H1 (cell line): ENCODE measurements around the gene RUNX1. TPM values are rescaled to one million over a fixed set of nuclear protein-coding genes. Genes with fewer than 3 reads are reported as not detected.

Experiments
- CTCF ChIA-PET: fragments of 300-600 bp; sonication (Branson Sonifier 250); formaldehyde crosslinking; loops from one replicate; lab custom pipeline; 2021; ENCODE audit not compliant: partially characterized antibody; lab: Charles Lee
- POLR2A ChIA-PET: fragments of 300-600 bp; sonication (Branson Sonifier 250); formaldehyde crosslinking; loops from one replicate; lab custom pipeline; 2021; ENCODE audit warnings: inconsistent platforms; ENCODE audit not compliant: partially characterized antibody; lab: Charles Lee
- DNase-seq, 2 experiments: peaks; one replicate each; pipeline versions ENCODE4 v3.0.0 to v3.0.0-alpha.2; 2010 to 2022; ENCODE audit warnings: low spot score in 2 of 2, low read depth in 1 of 2, mixed read lengths in 1 of 2
- FAIRE-seq: peaks from 2 replicates; lab custom pipeline; 2011; peaks lifted over from hg19 to GRCh38; lab: Jason Lieb, UNC
- H2AFZ ChIP-seq: 2 replicates; pipeline ENCODE4 v1.8.1; 2012; ENCODE audit warnings: low read length, inconsistent platforms
- H2AK5ac ChIP-seq: 2 replicates; pipeline ENCODE4 v1.6.1; 2013; ENCODE audit warnings: low read depth, low read length
- H2BK120ac ChIP-seq: replicated peaks from 2 replicates; pipeline ENCODE3; 2013; ENCODE audit warnings: low read depth, low read length, inconsistent platforms
- H2BK12ac ChIP-seq: 2 replicates; pipeline ENCODE4 v1.6.1; 2013; ENCODE audit warnings: low read depth, low read length
- H2BK15ac ChIP-seq: 2 replicates; pipeline ENCODE4 v1.6.1; 2013; ENCODE audit warnings: low read length
- H2BK20ac ChIP-seq: 2 replicates; pipeline ENCODE4 v1.6.1; 2013; ENCODE audit warnings: low read length
- H2BK5ac ChIP-seq: 2 replicates; pipeline ENCODE4 v1.6.1; 2013; ENCODE audit warnings: low read depth, low read length
- H3K14ac ChIP-seq: 2 replicates; pipeline ENCODE4 v1.6.1; 2013; ENCODE audit warnings: inconsistent platforms; ENCODE audit not compliant: insufficient read length
- H3K18ac ChIP-seq: 2 replicates; pipeline ENCODE4 v1.6.1; 2013; ENCODE audit warnings: low read length; ENCODE audit errors: extremely low read depth
- H3K23ac ChIP-seq: 2 replicates; pipeline ENCODE4 v1.6.1; 2013; ENCODE audit warnings: inconsistent platforms; ENCODE audit not compliant: insufficient read length
- H3K23me2 ChIP-seq: 2 replicates; pipeline ENCODE4 v1.6.1; 2013; ENCODE audit warnings: low read depth, low read length
- H3K27ac ChIP-seq: 2 replicates; pipeline ENCODE4 v1.6.1; 2011; ENCODE audit warnings: low read depth, low read length, inconsistent platforms
- H3K27me3 ChIP-seq, 4 experiments: replicated peaks in 1 of 4; 1 replicate in 1 of 4; 2 replicates in 3 of 4; pipeline versions ENCODE4 v1.6.1 to v1.8.1; 2011 to 2013; ENCODE audit warnings: low read length in 3 of 4, mild to moderate bottlenecking in 3 of 4, inconsistent platforms in 2 of 4, mixed read lengths in 2 of 4, moderate library complexity in 1 of 4; ENCODE audit not compliant: control insufficient read depth in 3 of 4, insufficient read depth in 3 of 4; ENCODE audit errors: extremely low read depth in 1 of 4
- H3K36me3 ChIP-seq, 4 experiments: 2 replicates each; pipeline versions ENCODE4 v1.6.1 to v1.8.1; 2011 to 2013; ENCODE audit warnings: mild to moderate bottlenecking in 4 of 4, low read length in 3 of 4, moderate library complexity in 2 of 4, control low read depth in 1 of 4, inconsistent platforms in 1 of 4; ENCODE audit not compliant: insufficient read depth in 4 of 4, control insufficient read depth in 2 of 4
- H3K4ac ChIP-seq: replicated peaks from 2 replicates; pipeline ENCODE3; 2013; ENCODE audit warnings: low read length, low read depth, mixed read lengths, inconsistent platforms; ENCODE audit not compliant: insufficient read length
- H3K4me1 ChIP-seq, 4 experiments: replicated peaks in 1 of 4; 1 replicate in 1 of 4; 2 replicates in 3 of 4; pipeline versions ENCODE4 v1.6.1 to v1.8.1; 2011 to 2013; ENCODE audit warnings: low read length in 3 of 4, inconsistent platforms in 2 of 4, mixed read lengths in 1 of 4; ENCODE audit not compliant: insufficient read depth in 4 of 4, control insufficient read depth in 3 of 4
- H3K4me2 ChIP-seq, 2 experiments: 2 replicates each; pipeline versions ENCODE4 v1.6.1 to v1.8.1; 2011 to 2013; ENCODE audit warnings: low read depth in 2 of 2, low read length in 2 of 2, control low read depth in 1 of 2, inconsistent platforms in 1 of 2, mild to moderate bottlenecking in 1 of 2; ENCODE audit not compliant: insufficient read depth in 1 of 2
- H3K4me3 ChIP-seq, 4 experiments: fragments of 200-600, 300-600 bp in 1 of 4; sonication (generic), shearing (Covaris generic), sonication (Bioruptor Twin) in 1 of 4; 2 replicates each; pipeline versions ENCODE4 v1.5.1 to v1.8.1; 2011 to 2016; ENCODE audit warnings: low read length in 4 of 4, low read depth in 3 of 4, control low read depth in 2 of 4, inconsistent platforms in 2 of 4, mild to moderate bottlenecking in 2 of 4, mixed read lengths in 1 of 4, moderate library complexity in 1 of 4; ENCODE audit not compliant: insufficient read depth in 2 of 4; ENCODE audit errors: extremely low read depth in 1 of 4
- H3K56ac ChIP-seq: replicated peaks from 2 replicates; pipeline ENCODE3; 2013; ENCODE audit warnings: low read depth, mild to moderate bottlenecking, mixed read lengths, low read length, inconsistent platforms; ENCODE audit not compliant: insufficient read length
- H3K79me1 ChIP-seq: 2 replicates; pipeline ENCODE4 v1.6.1; 2013; ENCODE audit warnings: low read depth, low read length, control low read depth
- H3K79me2 ChIP-seq, 2 experiments: 2 replicates each; pipeline versions ENCODE4 v1.6.1 to v1.8.1; 2012 to 2013; ENCODE audit warnings: low read length in 2 of 2, mild to moderate bottlenecking in 2 of 2, inconsistent platforms in 1 of 2; ENCODE audit not compliant: insufficient read depth in 2 of 2, control insufficient read depth in 1 of 2
- H3K9ac ChIP-seq, 4 experiments: replicated peaks in 1 of 4; 1 replicate in 1 of 4; 2 replicates in 3 of 4; pipeline versions ENCODE4 v1.6.1 to v1.8.1; 2011 to 2013; ENCODE audit warnings: low read depth in 3 of 4, low read length in 3 of 4, control low read depth in 2 of 4, mild to moderate bottlenecking in 2 of 4, moderate library complexity in 2 of 4, inconsistent platforms in 1 of 4; ENCODE audit errors: extremely low read depth in 1 of 4
- H3K9me3 ChIP-seq, 2 experiments: 2 replicates each; pipeline versions ENCODE4 v1.6.1 to v1.8.1; 2012 to 2013; ENCODE audit warnings: mild to moderate bottlenecking in 2 of 2, moderate library complexity in 2 of 2, control low read depth in 1 of 2, inconsistent platforms in 1 of 2, low read depth in 1 of 2, low read length in 1 of 2, mixed read lengths in 1 of 2; ENCODE audit not compliant: insufficient read depth in 2 of 2
- H4K20me1 ChIP-seq, 2 experiments: replicated peaks in 1 of 2; 2 replicates each; pipeline versions ENCODE3 to v1.8.1; 2011 to 2013; ENCODE audit warnings: inconsistent platforms in 2 of 2, low read length in 2 of 2, mild to moderate bottlenecking in 1 of 2; ENCODE audit not compliant: insufficient read depth in 2 of 2, control insufficient read depth in 1 of 2
- H4K5ac ChIP-seq: 2 replicates; pipeline ENCODE4 v1.6.1; 2013; ENCODE audit warnings: low read length, low read depth, mixed read lengths, inconsistent platforms; ENCODE audit not compliant: insufficient read length
- H4K8ac ChIP-seq: 2 replicates; pipeline ENCODE4 v1.8.0; 2013; ENCODE audit warnings: mild to moderate bottlenecking, moderate library complexity, low read length, inconsistent platforms; ENCODE audit not compliant: insufficient read depth; ENCODE audit errors: extremely low read depth
- H4K91ac ChIP-seq: replicated peaks from 2 replicates; pipeline ENCODE3; 2013; ENCODE audit warnings: low read length, mixed read lengths, inconsistent platforms; ENCODE audit not compliant: insufficient read length
- BRCA1 ChIP-seq: IDR thresholded peaks from 2 replicates; pipeline ENCODE4 v1.6.1; 2012; ENCODE audit warnings: low read depth, low read length, improper control_type of control experiment
- CEBPB ChIP-seq: IDR thresholded peaks from 2 replicates; pipeline ENCODE4 v1.6.1; 2012; ENCODE audit warnings: low read depth, low read length
- CREB1 ChIP-seq: IDR thresholded peaks from 2 replicates; pipeline ENCODE4 v1.6.1; 2012; ENCODE audit warnings: inconsistent platforms
- CTBP2 ChIP-seq: IDR thresholded peaks from 2 replicates; pipeline ENCODE4 v1.7.0; 2011; ENCODE audit warnings: borderline replicate concordance, mild to moderate bottlenecking, moderate library complexity, mixed read lengths, low read length; ENCODE audit not compliant: insufficient read depth, insufficient read length
- NRF1 ChIP-seq: IDR thresholded peaks from 2 replicates; pipeline ENCODE4 v1.6.1; 2011; ENCODE audit warnings: mild to moderate bottlenecking, low read depth, low read length, improper control_type of control experiment
- PHF8 ChIP-seq: fragments of 200-600 bp; sonication (generic); conservative IDR thresholded peaks from 2 replicates; pipeline ENCODE4 v1.7.1; 2012; ENCODE audit warnings: low read depth, mild to moderate bottlenecking, inconsistent platforms, low read length, moderate library complexity
- RAD21 ChIP-seq, 2 experiments: IDR thresholded peaks in 1 of 2; conservative IDR thresholded peaks in 1 of 2; 2 replicates each; pipeline ENCODE4 v1.6.1; 2011; ENCODE audit warnings: low read depth in 2 of 2, low read length in 2 of 2, improper control_type of control experiment in 1 of 2, inconsistent platforms in 1 of 2, mild to moderate bottlenecking in 1 of 2, moderate library complexity in 1 of 2
- SIN3A ChIP-seq, 2 experiments: IDR thresholded peaks in 1 of 2; conservative IDR thresholded peaks in 1 of 2; 2 replicates each; pipeline ENCODE4 v1.6.1; 2011 to 2012; ENCODE audit warnings: low read length in 2 of 2, improper control_type of control experiment in 1 of 2, low read depth in 1 of 2, mild to moderate bottlenecking in 1 of 2
- SP2 ChIP-seq: IDR thresholded peaks from 2 replicates; pipeline ENCODE4 v1.6.1; 2012; ENCODE audit warnings: mild to moderate bottlenecking, low read length, inconsistent platforms
- WGBS, 2 experiments: shearing (Covaris generic) in 1 of 2; methylation state at CpG; one replicate each; pipeline versions ENCODE4 v1.1.6 to v1.1.7; 2013 to 2015; ENCODE audit warnings: low lambda C conversion rate in 2 of 2, mixed read lengths in 2 of 2, inconsistent platforms in 1 of 2, low coverage in 1 of 2, missing lambda C conversion rate in 1 of 2; ENCODE audit not compliant: insufficient replicate concordance in 2 of 2, insufficient coverage in 1 of 2, insufficient read length in 1 of 2; ENCODE audit errors: extremely low coverage in 1 of 2, missing lambda C conversion rate in 1 of 2; 5-methylcytosine and 5-hydroxymethylcytosine counted together
- polyA plus RNA-seq, 7 experiments: library from polyadenylated mRNA; depleted of rRNA in 3 of 7; stranded (reverse) in 5 of 7; unstranded in 2 of 7; fragments of >200 nt in 5 of 7; fragments of 200-250 nt in 2 of 7; gene quantifications; 1 replicate in 5 of 7; 2 replicates in 1 of 7; 4 replicates in 1 of 7; pipeline versions ENCODE4 v1.2.1 to v1.2.3, GENCODE V29; 2011 to 2013; ENCODE audit warnings: missing spikeins in 2 of 7, mixed read lengths in 2 of 7
- total RNA-seq: library from RNA; stranded (reverse); fragmentation: NEBNext Ultra II Directional; extraction: Animal tissue kit (Norgen Biotek cat#: 25700); gene quantifications from 2 replicates; pipeline ENCODE4 v1.2.1, GENCODE V29; 2021
- TF ChIP-seq, protein P1 (sequence below): IDR thresholded peaks from 2 replicates; pipeline ENCODE4 v1.6.1; 2012; ENCODE audit warnings: inconsistent platforms

The RUNX1 gene
- total and polyA plus RNA-seq, 2 of the 8 experiments (the other 6 are each of a cell fraction or from before 2014, with no cell fraction given): 0.20 to 0.60 TPM

DNA sequence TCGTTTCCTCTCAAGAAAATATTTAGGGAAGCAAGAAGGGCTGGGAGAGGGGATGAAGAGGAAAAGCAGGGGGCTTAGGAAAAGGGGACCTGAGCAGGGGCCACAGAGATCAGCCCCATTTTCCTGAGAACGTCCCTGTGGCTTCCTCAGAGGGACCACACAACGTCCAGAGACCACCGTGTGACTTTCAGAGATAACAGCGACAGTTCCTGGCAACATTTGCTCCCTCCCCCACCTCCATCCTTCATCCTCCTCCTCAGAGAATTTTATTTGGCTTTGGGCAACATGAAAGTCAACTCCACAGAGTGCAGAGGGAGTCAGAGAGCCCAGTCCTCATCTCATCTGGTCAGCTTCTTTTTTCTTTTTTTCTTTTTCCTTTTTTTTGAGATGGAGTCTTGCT is 50.9 kb downstream of the RUNX1 start:
- H3K23ac ChIP-seq: no peak overlapping the region
- no peak overlapping the region for H2AFZ ChIP-seq
- H3K79me1 ChIP-seq: no peaks in the 10 kb centered on the region
- H2AK5ac ChIP-seq: no peak overlapping the region
- no peaks in the 10 kb centered on the region for H3K4me1 ChIP-seq
- ChIA-PET CTCF (interaction anchor here (2.9 kb wide), 1 partner anchor 9 kb away, joined by 12 read pairs; no protein-coding TSS in a partner anchor), POLR2A (no interaction called here)
- H3K9ac ChIP-seq: no peak overlapping the region
- no peaks in the 10 kb centered on the region for H3K9me3 ChIP-seq
- H3K4me3 ChIP-seq: no peak overlapping the region
- H3K56ac ChIP-seq: no peak overlapping the region
- no peak overlapping the region for H4K8ac ChIP-seq
- no peaks in the 10 kb centered on the region for H4K20me1 ChIP-seq
- H2BK15ac ChIP-seq: no peak overlapping the region
- H3K18ac ChIP-seq: no peak overlapping the region
- no peak overlapping the region for H4K5ac ChIP-seq
- no peak overlapping the region for H3K4ac ChIP-seq
- no peak overlapping the region for H2BK12ac ChIP-seq
- no peak overlapping the region for H2BK5ac ChIP-seq
- H3K79me2 ChIP-seq: no peaks in the 10 kb centered on the region
- H3K27me3 ChIP-seq: no peaks in the 10 kb centered on the region
- H3K4me2 ChIP-seq: no peak overlapping the region
- no peak for FAIRE-seq
- H3K23me2 ChIP-seq: peaks cover 5% of the 10 kb centered on the region; the same call in 1 of the 2 replicates
- no peak overlapping the region for H4K91ac ChIP-seq
- DNase-seq: no peak
- H3K36me3 ChIP-seq: no peaks in the 10 kb centered on the region
- H3K14ac ChIP-seq: no peak overlapping the region
- WGBS, 2 experiments: 96% methylated on average over 5 of the region's 5 CpGs; no CpG with 5 or more reads in 1 of the 2 experiments
- H2BK120ac ChIP-seq: no peak overlapping the region
- H3K27ac ChIP-seq: no peak overlapping the region
- no peak overlapping the region for H2BK20ac ChIP-seq
- TF ChIP-seq RAD21 (IDR thresholded peaks at IDR 0.05 in 1 of 2, conservative IDR thresholded peaks at IDR 0.05 in 1 of 2; ENCODE audit: low read depth in 2 of 2, low read length in 2 of 2) (no peak), SIN3A (conservative IDR thresholded peaks at IDR 0.05 in 1 of 2, IDR thresholded peaks at IDR 0.05 in 1 of 2; ENCODE audit: low read depth in 1 of 2, low read length in 2 of 2) (no peak), SP2 (no peak), CREB1 (no peak), BRCA1 (no peak), CTBP2 (no peak), PHF8 (no peak), NRF1 (no peak), CEBPB (no peak)
- TF ChIP-seq, protein P1, sequence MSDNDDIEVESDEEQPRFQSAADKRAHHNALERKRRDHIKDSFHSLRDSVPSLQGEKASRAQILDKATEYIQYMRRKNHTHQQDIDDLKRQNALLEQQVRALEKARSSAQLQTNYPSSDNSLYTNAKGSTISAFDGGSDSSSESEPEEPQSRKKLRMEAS: no peak
